GM12873 (cell line): ENCODE measurements around the gene L3MBTL4.

Source experiments
- CTCF ChIP-seq: IDR thresholded peaks from 2 replicates; pipeline ENCODE4 v1.5.1; 2012; ENCODE audit warnings: low read depth, mild to moderate bottlenecking, moderate library complexity, low read length, control low read depth; ENCODE audit not compliant: insufficient read depth; ENCODE audit errors: missing control alignments

L3MBTL4 gene

GRCh38 chr18:6170604-6171003 lies 244.1 kb downstream of the L3MBTL4 start:
- no peak for TF ChIP-seq CTCF

GRCh38 chr18:6161549-6161948 lies 253.2 kb downstream of the L3MBTL4 start:
- no peak for TF ChIP-seq CTCF

GRCh38 chr18:6159426-6159825 lies 255.3 kb downstream of the L3MBTL4 start:
- no peak for TF ChIP-seq CTCF

GRCh38 chr18:6158958-6159357 lies 255.8 kb downstream of the L3MBTL4 start:
- TF ChIP-seq CTCF = no peak

- no peak for TF ChIP-seq CTCF
Measured at GRCh38 chr18:6156446-6156845, 258.3 kb downstream of the L3MBTL4 start.

GRCh38 chr18:6155707-6156106 lies 259.0 kb downstream of the L3MBTL4 start:
- TF ChIP-seq CTCF = no peak

- no peak for TF ChIP-seq CTCF
Measured at GRCh38 chr18:6150430-6150829, 264.3 kb downstream of the L3MBTL4 start.

GRCh38 chr18:6146307-6146661 lies 268.4 kb downstream of the L3MBTL4 start:
- no peak for TF ChIP-seq CTCF
